Measurements from ENCODE around the gene IQCN.

Gene IQCN

DNA sequence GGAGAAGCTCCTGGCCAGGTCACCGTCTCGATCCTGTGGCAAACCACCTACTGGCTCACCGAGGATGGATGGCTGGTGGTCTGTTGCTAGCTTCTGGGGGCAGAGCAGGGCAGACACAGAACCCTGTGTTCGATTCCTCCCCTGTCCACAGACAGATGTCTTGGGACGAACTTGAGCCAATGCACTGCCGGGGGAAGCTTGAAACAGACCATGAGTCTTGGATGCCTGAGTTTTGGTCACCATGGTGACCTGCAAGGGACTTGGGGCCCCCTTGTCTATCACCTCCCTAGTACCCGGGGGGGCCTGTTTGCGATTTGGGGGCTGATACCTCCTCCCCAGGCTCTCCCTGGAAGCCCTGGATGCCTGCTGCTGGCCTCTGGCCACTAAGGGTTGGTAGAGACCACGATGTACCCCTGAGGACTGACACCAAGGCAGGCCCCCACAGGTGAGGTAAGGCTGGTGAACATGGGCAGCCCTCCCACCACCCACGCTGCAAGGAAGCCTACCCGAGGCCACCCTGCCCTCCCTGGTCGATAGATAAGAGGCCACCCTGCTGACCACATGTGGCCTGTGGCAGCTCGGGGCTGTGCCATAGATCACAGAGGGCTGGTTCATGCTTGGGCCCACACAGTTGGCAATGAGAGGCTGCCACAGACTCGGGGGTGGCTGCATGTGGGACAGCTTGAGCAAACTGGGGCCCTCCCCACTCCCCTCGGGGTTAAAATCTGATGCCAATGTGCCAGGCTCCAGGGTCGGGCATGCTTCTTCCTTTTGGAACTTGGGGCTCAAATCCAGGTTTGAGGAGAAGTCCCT is 10.7 kb downstream of the IQCN start:
- DNase-seq: no peak

DNA sequence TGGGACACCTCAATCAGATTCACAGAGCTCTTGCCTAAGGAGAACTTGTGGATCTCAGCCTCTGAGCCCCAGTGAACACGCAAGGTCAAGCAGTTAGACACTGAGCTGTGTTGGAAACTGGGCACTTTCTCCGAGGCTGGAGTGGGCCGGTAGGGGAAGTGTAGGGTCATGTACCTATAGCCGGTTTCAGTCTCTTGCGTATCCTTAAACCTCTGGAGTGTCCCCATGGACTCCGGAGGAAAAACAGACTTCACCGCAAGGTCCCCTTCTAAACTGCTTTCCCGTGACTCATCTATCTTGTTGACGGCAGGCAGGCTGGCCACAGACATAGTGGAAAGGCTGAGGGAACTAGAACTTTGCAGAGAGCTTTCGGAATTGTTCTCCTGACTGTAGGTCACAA is 11.3 kb downstream of the IQCN start:
- no peak for DNase-seq

DNA sequence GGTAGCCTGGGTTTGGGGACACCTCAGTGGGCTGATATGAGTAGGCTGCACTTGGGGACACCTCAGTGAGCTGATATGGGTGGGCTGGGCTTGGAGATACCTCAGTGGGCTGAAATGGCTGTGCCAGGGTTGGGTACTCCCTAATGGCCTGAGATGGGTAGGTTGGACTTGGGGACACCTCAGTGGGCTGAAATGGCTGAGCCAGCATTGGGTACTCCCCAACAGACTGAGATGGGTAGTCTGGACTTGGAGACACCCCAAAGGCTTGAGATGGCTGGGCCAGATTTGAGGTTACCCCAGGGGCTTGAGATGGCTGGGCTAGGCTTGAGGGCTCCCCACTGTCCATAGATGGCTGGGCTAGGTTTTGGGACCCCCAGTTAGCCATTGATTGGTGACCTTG is 12.1 kb downstream of the IQCN start:
- DNase-seq: no peak

DNA sequence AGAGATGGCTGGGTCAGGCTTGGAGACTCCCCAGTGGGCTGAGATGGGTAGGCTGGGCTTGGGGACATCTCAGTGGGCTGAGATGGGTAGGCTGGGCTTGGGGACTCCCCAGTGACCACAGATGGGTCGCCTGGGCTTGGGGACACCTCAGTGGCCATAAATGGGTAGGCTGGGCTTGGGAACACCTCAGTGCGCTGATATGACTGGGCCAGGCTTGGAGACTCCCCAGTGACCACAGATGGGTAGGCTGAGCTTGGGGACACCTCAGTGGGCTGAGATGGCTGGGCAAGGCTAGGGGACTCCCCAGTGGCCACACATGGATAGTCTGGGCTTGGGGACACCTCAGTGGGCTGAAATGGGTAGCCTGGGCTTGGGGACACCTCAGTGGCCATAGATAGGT is 12.8 kb downstream of the IQCN start:
- DNase-seq: no peak

- no peak for DNase-seq
Measured at GRCh38 chr19:18259893-18260292, 14.4 kb downstream of the IQCN start.

GRCh38 chr19:18257503-18258470 is 16.5 kb downstream of the IQCN start:
- no peak for DNase-seq

DNA sequence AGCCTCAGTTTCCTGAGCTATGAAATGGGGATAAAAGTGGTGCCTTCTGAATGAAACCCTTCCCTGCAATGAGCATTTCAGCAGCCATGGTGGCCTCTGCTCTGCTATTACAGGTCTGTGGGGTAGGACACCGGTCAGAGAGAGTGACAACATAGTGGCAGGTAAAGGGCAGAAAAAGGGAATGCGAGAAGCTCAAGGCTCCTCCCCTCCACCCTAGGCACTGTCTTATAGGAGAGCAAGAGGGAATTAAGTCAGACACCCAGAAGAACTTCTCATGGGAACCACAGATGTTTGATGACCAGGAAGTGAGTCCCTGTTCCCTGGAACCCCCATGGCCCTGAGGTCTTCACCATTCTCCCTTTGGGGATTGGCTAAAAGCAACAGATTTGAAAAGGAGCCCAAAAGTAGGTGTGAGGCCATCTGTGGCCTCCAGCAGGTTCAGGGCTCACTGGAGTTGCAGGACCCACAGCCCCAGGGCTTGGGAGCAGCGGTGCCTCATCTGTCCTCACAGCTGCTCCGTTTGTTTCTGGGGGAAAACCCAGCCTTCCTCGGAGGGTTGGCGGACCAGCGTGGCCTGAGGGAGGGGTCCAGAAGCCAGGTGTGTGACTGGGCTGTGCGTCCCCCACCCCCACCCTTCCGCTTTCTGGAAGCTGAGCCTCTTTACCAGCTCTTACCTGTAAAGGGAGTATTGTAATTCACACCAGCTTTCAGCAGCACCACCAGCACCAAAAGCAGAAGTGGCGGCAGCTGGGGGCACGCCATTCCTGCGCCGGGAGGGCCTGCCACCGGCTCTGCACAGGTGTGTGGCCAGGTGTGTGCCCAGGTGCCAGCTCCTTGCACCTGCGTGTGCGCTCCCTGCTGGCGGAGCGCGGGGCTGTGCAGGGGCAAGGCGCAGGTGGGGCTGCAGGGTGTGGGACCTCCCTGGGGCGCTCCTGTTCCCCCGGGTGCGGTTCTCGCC is 19.4 kb downstream of the IQCN start:
- DNase-seq: no peak

GRCh38 chr19:18253716-18254115 is 20.5 kb downstream of the IQCN start:
- DNase-seq: no peak

DNA sequence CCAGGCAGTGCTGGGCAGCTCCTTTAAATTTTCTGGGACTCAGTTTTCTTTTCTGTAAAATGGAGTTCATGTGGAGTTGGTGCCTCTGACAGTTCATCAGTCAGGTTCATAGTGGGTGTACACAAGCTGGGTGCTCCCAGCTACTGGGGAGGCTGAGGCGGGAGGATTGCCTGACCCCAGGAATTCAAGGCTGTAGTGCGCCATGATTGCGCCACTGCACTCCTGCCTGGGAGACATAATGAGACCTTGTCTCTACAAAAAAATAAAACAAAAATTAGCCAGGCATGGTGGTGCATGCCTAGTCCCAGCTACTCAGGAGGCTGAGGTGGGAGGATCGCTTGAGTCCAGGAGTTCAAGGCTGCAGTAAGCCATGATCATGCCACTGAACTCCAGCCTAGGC is 21.1 kb downstream of the IQCN start:
- DNase-seq: no peak

GRCh38 chr19:18252370-18252717 is 21.9 kb downstream of the IQCN start:
- no peak for DNase-seq

GRCh38 chr19:18251587-18252369 is 22.5 kb downstream of the IQCN start:
- DNase-seq: peak; percentile 25

DNA sequence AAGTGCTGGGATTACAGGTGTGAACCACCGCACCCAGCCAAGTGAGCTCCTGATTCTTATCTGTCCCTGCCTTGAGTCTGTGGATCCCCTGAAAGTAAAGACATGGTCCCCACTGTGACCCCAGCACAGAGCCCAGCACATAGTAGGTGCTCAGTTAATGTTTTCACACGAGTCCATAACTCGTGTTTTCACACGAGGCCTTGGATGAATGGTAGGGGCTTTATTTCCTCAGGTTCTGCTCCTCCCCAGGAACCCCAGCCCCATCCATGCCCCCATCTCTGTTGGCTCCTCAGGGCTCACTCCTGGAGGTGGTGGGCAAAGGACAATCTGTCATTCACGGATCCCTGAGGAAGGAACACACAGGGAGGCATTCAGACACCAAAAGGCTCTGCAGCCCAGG is 24.4 kb downstream of the IQCN start:
- DNase-seq: no peak

DNA sequence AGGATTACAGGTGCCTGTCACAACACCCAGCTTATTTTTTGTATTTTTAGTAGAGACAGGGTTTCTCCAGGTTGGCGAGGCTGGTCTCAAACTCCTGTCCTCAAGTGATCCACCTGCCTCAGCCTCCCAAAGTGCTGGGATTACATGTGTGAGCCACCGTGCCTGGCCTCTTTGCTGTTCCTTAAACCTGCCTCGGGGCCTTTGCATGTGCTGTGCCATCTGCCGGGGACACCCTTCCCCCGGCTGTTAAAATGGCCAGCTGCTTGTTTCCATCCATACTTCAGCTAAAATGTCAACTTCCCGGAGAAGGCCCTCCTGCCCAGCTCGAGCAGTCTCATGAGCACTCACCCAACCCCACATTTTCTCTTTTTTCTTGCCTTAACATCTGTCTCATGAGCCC is 29.0 kb downstream of the IQCN start:
- no peak for DNase-seq

GRCh38 chr19:18239303-18239702 is 34.9 kb downstream of the IQCN start:
- no peak for DNase-seq

GRCh38 chr19:18234194-18234593 is 40.1 kb downstream of the IQCN start:
- no peak for DNase-seq

DNA sequence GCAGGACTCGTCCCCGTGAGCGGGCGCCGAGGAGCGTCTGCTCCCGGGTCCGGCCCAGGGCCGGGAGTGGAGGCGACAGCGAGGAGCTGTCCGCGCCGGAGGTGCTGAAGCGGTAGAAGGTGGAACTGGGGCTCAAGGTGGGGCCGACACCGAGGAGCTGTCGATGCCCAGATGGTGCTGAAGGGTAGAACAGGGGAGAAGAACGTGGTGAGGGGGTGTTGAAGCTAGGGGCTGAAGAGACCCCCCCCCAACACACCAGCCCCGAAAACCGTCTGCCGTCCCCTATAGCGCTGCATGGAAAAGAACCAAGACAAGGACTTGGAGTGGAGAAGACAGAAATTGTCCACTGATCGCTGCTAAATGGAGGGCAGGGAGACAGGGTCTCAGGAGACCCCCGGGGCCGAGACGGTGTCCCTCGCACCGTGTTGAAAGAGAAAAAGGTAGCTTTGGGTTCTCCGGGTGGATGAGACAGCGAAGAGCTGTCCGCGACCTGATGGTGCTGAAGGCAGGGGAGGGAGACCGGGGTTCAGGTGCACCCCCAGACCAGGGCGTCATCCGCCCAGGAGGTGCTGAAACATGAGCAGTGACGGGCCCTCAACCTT is 40.9 kb downstream of the IQCN start:
- no peak for DNase-seq

- DNase-seq: peak; percentile 19
Measured at GRCh38 chr19:18232540-18233223, 41.6 kb downstream of the IQCN start.

- DNase-seq: peak; percentile 70
Measured at GRCh38 chr19:18231775-18232174, 42.5 kb downstream of the IQCN start.

DNA sequence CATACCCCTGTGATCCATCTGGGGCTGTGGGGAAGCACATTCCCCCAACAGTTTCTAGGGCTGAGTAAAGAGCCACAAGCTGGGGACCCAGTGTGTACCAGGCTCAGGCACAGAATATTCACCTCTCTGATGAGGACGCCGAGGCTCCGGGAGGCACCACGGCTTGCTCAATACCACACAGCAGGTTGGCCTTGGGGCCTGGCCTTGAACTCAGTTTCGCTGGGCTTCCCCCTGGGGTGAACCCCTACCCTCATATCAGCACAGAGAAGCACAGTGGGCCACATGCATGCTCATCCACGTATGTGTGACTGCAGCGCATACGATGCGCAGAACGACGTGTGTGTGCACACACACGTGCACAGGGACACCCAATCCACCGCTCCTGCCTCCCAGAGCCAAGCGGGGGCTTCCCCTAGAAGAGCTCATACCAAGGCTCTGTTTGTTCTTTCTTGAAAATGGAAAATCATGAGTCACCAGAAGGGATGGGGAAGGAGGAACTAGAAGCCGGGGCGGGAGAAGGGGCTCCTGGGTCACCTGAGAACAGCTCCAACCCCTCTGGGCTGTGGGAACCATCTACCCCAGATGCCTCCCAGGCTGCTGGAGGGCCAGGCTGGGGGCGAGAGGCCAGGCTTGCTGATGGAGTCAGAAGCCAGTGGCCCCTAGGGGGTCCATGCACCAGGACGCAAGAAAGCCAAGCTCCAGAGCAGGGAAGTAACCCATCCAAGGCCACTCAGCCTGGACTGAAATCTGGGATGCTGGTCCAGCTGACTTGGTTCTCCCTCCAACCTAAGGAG is 43.1 kb downstream of the IQCN start:
- no peak for DNase-seq

- DNase-seq: no peak
Measured at GRCh38 chr19:18229915-18230314, 44.3 kb downstream of the IQCN start.

Measured in DMS153 (cell line).